NCI-H1048 (cell line): ENCODE data around the gene ATP2B2.
A peak's percentile ranks its signal among the peaks of the same experiment; 100 is the strongest.

Experiments
- DNase-seq: peaks from one replicate; lab custom pipeline; 2025; lab: John Stamatoyannopoulos, UW

ATP2B2 gene

DNA sequence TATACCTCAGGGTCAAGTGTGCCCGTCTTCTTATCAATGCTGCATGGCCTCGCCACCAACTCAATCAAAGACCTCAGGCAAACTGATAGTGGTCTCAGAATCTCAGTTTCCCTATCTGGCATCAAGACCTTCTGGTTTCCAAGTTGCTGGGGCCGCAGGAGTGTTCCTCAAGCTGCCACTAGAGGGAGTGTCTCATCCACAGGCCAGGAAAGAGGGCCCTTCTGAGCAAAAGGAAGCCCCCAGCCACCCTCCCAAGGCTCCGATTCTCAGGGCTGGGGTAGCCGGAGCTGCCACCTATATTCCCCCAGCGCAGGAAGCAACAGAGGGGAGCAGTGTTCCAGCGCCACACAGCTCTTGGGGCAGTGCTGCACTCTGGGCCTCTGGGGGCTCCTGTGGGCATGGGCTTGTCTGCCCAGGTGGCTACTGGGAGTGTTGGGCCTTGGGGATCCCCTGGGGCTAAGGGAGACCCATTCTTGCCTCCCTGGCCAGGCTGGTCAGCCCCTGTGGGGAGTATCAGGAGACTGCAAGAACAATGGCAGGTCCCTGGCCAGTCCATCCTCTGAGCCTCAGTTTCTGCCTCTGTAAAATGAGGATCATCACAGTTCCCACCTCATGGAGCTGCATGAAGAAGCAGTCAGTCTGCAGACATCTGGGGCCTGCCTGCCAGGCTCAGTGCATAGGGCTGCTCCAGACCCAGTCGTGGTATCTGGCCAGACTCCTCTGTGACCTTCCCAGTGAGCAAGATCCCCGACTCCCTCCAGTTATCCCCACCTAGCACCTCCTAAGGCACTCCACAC lies 161.0 kb downstream of the ATP2B2 start:
- DNase-seq, result peak; percentile 2

- DNase-seq, result no peak
Measured at GRCh38 chr3:10343526-10343925, 161.9 kb downstream of the ATP2B2 start.

DNA sequence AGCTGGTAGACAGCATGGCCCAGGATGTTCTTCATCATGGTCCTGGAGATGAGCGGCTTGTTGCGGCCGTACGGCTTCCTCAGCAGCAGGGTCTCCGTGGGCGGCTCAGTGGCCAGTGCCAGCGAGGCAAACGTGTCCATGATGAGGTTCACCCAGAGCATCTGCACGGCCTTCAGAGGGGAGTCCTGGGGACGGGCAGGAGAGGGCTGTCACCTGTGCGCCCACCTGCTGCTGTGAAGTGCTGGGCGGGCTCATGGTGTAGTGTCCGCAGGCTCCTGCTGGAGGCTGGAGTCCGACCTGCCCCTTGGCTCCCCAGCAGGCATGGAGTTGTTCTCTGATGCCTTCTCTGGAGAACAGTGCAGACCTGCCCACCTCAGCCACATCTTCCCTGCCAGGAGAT lies 162.6 kb downstream of the ATP2B2 start:
- no peak for DNase-seq

DNA sequence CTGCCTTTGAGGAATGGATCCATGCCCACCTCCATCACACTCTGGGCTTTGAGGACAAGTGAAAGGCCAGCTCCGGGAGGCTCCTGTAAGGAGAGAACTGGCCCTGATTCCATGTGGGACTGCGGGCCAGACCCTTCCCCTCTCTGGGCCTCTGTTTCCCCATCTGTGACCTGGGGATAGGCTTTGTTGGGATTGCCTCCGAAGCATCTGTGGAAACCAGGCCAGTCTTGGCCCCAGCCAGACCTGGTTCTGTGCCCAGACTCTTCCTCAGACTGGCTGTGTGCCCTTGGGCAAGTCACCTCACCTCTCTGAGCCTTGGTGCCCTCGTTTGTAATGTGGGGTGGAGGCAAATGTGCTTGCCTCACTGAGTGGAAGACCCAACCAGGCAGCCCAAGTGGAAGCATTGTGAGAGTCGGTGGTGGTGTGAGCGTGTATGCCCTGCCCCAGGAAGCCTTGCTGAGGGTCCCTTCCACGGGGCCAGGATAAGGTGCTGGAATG lies 163.4 kb downstream of the ATP2B2 start:
- DNase-seq, result no peak

GRCh38 chr3:10340476-10340875 lies 164.9 kb downstream of the ATP2B2 start:
- DNase-seq, result no peak

DNA sequence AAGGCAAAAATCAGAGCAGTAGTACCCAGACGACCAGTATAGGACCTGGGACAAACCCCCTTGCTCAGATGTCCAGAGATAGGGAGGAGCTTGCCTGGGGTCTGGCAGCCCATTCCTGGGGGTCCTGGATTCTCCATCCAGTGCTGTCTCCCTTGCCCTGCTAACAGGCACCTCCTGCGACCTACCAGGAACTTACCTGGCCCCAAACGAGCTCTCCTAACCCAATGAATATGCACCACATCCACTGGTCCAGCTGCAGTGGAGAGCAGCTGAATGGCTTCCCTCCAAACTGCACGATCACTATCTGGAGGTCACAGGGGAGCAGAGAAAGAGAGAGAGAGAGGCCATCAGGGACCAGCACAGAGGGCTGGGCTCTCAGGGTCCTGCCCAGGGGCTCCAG lies 165.3 kb downstream of the ATP2B2 start:
- DNase-seq, result no peak

DNA sequence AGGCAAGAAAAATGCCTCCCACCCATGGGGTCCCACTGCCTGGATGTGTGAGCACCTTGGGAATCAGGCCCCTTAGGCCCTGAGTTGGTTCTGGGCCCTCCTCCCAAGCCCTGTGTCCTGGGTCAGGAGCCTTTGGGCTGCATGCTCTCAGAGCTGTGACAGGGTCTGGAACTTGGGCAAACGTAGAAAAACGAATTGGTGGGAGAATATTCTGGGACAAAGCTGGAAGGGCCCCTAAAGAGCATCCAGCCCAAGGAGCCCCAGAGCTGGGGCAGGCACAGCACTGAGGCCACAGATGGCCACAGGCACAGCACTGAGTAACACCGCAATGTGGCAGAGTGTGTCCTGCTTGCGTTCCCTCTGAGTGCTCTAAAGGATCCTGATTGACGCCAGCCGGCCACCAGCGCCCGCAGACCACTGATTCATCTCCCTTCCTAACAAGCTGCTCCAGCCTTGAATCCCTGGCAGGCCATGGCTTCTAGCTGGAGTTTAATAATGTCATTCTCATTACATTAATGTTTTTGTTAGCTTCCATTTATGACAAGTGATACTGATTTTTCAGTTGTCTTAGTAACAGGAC lies 165.9 kb downstream of the ATP2B2 start:
- no peak for DNase-seq

DNA sequence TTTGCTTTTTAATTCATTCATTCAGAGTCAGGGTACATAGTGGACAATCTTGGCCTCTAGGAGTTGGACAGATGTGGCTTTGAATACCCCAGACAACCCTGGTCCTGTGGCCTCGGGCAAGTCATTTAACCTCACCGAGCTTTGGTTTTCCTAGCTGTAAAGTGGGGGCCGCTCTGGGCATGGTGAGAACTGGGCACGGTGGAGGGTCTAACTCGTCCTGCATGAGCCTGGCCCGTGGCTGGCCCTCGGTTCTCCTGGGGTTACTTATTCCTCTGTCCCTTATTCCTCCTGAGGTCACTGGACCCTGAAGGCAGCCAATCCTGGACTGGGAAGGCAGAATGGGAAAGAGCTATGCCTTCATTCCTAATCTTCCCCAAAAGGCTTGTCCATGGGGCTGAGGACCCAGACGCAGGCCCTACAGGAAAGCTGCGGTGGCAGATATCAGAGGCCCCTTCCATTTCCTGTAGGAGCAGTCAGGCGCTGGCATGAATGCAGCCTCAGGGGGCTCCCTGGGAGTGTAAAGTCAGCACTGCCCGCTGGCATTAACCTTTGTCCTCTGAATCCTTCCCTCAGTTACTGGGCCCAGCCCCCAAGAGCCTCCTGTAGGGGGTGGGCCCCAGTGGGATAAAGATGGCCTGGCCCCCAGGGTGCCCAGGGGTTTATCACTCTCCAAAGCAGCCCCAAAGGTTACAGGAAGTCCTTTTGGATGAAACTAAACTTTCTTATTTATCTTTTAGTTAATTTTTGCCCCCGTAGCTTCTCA lies 166.6 kb downstream of the ATP2B2 start:
- no peak for DNase-seq

DNA sequence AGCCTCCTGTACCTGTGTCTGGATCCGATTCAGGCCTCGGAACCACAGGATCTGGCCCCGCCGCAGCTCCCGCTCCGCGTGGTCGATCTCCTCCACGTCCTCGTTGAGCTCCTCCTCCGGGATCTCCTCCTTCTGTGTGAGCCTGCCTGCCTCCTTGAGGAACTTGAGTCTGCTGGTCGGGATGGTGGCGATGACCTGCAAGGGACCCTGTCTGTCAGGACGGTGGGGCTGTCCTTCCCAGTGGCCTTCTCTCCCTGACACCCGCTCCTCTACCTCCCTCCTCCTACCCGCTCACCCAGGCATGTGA lies 167.3 kb downstream of the ATP2B2 start:
- no peak for DNase-seq

DNA sequence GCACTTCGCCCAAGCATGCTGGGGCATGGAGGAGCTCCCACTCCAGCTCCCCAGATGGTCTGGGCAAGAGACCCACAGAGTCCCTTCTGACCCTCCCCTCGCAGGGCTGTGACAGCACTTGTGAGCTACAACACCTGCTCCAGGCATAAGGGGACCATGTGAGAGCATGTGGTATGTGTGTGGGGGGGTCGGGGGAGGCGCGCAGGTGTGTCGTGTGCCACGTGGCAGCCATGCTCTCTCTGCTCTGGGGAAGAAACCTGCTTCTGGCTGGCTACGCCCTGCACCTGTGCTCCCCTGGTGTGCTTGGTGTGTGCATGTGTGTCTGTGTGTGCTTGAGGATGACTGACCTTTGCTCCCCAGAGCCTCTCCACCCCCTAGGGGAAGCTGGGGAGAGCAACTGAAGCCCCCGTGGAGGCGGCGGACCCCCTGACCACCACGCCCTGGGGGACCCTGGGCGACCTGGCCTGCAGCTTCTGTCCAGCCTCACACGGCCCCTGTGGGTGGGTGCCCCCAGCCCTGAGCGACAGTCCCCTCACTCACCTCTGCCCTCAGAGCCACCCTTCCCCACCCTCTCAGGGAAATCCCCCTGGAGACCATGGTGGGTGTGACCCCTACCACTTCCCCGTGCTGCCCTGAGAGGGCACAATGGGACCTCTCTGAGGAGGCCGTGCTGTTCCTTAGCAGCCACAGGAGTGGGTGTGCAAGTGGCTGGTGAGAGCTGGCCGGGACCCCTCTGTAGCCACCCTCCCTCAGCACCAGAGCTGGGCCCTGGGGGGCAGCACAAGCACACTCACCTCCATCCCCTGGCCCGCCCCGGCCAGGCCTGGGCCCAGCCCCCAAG lies 167.8 kb downstream of the ATP2B2 start:
- no peak for DNase-seq

- DNase-seq, result no peak
Measured at GRCh38 chr3:10336761-10337160, 168.6 kb downstream of the ATP2B2 start.

- DNase-seq, result no peak
Measured at GRCh38 chr3:10335871-10336622, 169.3 kb downstream of the ATP2B2 start.

DNA sequence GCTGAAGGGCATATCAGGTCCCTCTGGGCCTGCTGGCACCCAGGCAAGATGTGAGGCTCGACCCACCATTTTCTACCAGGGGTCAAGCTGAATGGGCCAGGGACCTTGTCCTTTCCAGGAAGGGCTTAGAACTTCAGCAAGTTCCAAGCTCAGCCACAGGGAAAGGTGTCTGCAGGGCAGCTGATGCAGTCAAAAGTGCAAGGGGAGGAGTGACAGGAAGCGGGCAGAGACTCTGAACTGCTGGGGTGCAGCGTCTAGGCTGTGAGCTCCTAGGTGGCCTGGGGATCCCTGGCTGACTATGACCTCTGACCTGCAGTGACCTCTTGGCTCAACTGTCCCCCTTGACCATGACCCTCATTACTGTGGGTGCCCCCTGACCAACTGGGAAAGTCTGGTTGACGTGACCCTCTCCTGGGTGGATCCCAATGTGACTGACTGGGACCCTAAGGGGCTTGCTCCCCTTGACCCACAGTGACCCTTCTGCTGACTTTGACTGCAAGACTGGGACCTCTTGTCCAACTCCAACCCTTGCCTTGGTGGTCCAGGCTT lies 170.1 kb downstream of the ATP2B2 start:
- no peak for DNase-seq

- no peak for DNase-seq
Measured at GRCh38 chr3:10334459-10334858, 170.9 kb downstream of the ATP2B2 start.

DNA sequence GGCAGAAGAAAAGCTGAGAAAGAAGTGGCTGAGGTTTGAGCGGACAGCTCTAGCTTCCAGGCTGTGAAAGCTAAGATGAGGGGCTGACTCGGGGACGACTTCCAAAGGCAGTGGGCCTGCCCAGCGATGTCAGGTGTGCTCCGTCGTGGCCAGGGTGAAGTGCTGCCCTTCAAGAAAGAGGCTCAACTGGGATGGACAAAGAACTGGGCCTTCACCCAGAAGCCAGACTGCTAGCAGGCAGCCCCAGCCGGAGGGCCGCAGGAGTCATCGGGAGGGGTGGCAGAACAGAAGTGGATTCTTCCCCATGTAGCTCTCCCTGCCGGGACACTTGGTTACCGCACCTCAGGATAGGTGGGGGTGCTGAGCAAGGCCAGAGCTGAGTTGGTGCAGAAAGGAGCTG lies 171.3 kb downstream of the ATP2B2 start:
- no peak for DNase-seq

- DNase-seq, result no peak
Measured at GRCh38 chr3:10333349-10333650, 172.1 kb downstream of the ATP2B2 start.

DNA sequence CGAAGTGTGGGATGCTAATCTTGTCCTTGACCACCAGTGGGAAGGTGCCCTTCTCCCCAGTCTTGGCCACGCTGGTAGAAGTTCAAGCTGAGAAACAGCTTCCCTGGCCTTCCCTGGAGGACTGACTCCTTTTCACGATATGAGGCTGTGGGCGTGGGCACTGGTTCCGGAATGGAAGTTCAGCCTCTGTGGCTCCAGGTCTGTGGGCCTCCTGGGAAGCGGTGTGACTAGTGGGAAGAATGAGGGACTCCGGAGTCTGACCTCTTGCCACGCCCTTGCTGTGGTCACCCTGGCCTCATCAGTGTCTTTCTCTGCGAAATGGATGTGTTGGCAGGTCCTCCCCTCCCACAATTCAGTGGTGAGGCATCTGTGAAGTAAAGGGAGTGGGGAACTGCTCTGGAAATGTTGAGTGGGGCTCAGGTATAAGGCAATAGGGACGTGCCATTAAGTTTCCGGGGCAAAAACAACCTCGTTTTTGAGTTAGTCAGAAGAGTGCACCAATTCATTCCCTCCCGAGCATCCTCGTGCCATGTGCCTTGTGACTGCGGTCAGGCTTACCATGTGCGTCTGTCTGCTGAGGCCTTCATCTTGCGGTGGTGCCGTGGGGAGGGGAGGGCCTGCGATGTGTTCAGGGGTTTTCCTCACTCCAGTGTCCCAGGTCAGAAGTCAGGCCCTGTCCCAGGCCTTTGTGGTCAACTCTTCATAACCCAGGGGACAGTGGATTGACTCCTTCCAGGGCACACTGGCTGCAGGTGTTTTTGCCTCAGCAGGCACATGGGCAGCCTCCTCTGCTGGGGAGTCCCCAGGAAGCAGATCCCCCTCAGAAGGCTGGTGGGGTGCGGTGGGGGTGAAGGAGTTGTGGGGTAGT lies 172.7 kb downstream of the ATP2B2 start:
- no peak for DNase-seq

DNA sequence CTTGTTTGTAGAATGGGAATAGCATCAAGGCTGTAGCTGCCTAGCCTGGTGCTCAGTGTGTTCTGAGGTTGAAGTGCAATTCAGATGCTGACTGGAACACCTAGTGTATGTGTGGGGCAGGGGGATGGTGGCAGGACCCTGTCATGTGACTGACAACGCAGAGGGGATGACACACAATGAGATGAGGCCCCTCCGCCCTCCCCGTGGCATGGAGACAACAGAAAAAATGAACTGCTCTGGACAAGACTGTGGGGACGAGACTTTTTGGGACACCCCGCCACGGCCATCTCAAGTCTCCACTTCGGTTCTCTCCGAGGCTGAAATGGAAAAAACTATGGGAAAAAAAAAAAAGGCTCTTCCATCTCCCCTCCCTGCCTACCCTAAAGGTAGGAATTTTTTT lies 174.1 kb downstream of the ATP2B2 start:
- DNase-seq, result no peak

DNA sequence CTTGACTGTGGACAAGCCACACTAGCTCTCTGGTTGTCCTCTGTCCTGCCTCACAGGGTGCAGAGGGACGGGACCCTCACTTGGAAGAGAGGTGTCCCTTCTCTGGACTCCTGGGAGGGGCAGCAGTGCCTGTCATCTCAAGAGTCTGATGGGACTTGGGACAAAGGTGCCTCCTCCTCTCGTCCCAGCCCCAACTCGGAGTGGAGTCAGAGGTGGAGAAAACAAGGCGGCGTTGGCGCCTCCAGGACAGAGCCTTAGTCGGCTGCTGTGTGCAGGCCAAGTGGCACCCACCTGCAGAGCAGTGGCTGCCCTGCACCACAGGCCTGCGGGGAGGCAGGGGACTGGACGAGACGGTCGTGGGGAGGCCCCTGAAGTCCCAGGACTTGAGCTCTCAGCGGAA lies 175.1 kb downstream of the ATP2B2 start:
- DNase-seq, result no peak

DNA sequence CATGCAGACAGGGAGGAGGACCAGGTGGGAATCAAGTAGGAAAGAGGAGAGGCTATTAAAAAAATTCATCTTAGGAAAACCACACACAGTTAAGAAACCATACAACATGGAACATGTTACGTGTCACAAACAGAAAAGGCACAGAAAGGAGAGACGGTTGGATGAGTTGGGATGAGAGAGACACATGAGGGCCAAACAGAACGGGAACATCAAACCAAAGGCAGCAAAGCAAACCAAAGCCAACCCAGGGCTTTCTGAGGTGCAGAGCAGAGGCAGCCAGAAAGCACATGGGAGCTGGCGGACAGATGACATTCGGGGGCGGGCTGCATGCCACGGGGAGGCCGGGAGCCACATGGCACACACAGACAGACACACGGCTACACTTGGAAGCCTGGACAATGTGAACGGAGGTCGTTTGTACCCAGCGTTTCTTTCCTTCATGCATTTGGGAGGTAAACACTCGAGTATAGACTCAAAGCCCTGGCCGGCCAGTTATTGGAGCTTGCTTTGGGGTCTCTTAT lies 175.8 kb downstream of the ATP2B2 start:
- no peak for DNase-seq
